HEK293T (cell line): ENCODE results near the gene CES2.

Experiments
- CTCF ChIA-PET: fragments of 350-600 bp; formaldehyde crosslinking; extraction: SDS; loops from one replicate; lab custom pipeline; 2021; ENCODE audit warnings: antibody characterized with exemption, inconsistent platforms; lab: Yijun Ruan, JAX
- POLR2A ChIA-PET: fragments of 350-600 bp; formaldehyde crosslinking; extraction: SDS; loops from one replicate; lab custom pipeline; 2020; ENCODE audit warnings: antibody characterized with exemption, inconsistent platforms; lab: Yijun Ruan, JAX
- DNase-seq: peaks from one replicate; pipeline ENCODE4 v3.0.0; 2012; ENCODE audit warnings: mixed read lengths; ENCODE audit errors: extremely low spot score
- ARNT ChIP-seq: fragments of 450-650 bp; IDR thresholded peaks from 2 replicates; pipeline ENCODE4 v1.6.1; 2017; ENCODE audit warnings: mild to moderate bottlenecking
- BHLHE40 ChIP-seq: fragments of 450-650 bp; IDR thresholded peaks from 2 replicates; pipeline ENCODE4 v1.6.1; 2016; ENCODE audit warnings: mild to moderate bottlenecking, moderate library complexity, borderline replicate concordance
- CTBP1 ChIP-seq: fragments of 450-650 bp; IDR thresholded peaks from 2 replicates; pipeline ENCODE4 v1.6.1; 2016; ENCODE audit warnings: borderline replicate concordance
- ELF4 ChIP-seq: fragments of 450-650 bp; IDR thresholded peaks from 2 replicates; pipeline ENCODE4 v1.6.1; 2017; ENCODE audit warnings: antibody characterized with exemption
- FOXA1 ChIP-seq: fragments of 450-650 bp; IDR thresholded peaks from 2 replicates; pipeline ENCODE4 v1.6.1; 2016; ENCODE audit warnings: mild to moderate bottlenecking
- FOXK2 ChIP-seq: fragments of 450-650 bp; IDR thresholded peaks from 2 replicates; pipeline ENCODE4 v1.6.1; 2016; ENCODE audit warnings: mild to moderate bottlenecking
- FOXM1 ChIP-seq: fragments of 450-650 bp; IDR thresholded peaks from 2 replicates; pipeline ENCODE4 v1.6.1; 2017; ENCODE audit warnings: mild to moderate bottlenecking, borderline replicate concordance
- HDGF ChIP-seq: fragments of 450-650 bp; IDR thresholded peaks from 2 replicates; pipeline ENCODE4 v1.6.1; 2017; ENCODE audit warnings: antibody characterized with exemption, borderline replicate concordance
- L3MBTL2 ChIP-seq: fragments of 450-650 bp; conservative IDR thresholded peaks from 2 replicates; pipeline ENCODE4 v1.6.1; 2016; ENCODE audit warnings: mild to moderate bottlenecking
- LEF1 ChIP-seq: fragments of 450-650 bp; IDR thresholded peaks from 2 replicates; pipeline ENCODE4 v1.6.1; 2017; ENCODE audit warnings: mild to moderate bottlenecking, borderline replicate concordance
- NFRKB ChIP-seq: fragments of 450-650 bp; IDR thresholded peaks from 2 replicates; pipeline ENCODE4 v1.6.1; 2016; ENCODE audit warnings: mild to moderate bottlenecking, moderate library complexity
- PKNOX1 ChIP-seq: fragments of 450-650 bp; IDR thresholded peaks from 2 replicates; pipeline ENCODE4 v1.6.1; 2016
- SP1 ChIP-seq: fragments of 450-650 bp; IDR thresholded peaks from 2 replicates; pipeline ENCODE4 v1.6.1; 2017
- SUZ12 ChIP-seq: fragments of 450-650 bp; IDR thresholded peaks from 2 replicates; pipeline ENCODE4 v1.6.1; 2016; ENCODE audit warnings: mild to moderate bottlenecking
- TARDBP ChIP-seq: fragments of 450-650 bp; IDR thresholded peaks from 2 replicates; pipeline ENCODE4 v1.6.1; 2016
- ZNF384 ChIP-seq: fragments of 450-650 bp; IDR thresholded peaks from 2 replicates; pipeline ENCODE4 v1.6.1; 2016

Gene CES2

DNA sequence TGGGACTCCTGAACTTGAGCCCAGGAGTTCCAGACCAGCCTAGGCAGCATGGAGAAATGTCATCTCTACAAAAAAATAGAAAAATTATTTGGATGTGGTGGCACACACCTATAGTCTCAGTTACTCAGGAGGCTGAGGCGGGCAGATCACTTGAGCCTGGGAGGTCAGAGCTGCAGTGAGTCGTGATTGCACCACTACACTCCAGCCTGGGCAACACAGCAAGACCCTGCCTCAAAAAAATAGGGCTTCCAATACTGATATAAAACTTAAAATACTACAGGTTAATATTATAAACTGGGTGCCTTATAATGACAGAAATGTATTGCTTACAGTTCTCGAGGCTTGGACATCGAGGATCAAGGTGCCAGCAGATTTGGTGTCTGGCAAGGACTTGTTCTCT lies 10.6 kb downstream of the CES2 start:
- no peak for DNase-seq
- ChIA-PET POLR2A (no interaction called here), CTCF (no interaction called here)
- TF ChIP-seq BHLHE40 = no peak
- TF ChIP-seq LEF1 = no peak
- TF ChIP-seq FOXM1 = no peak
- TF ChIP-seq ELF4 = no peak
- no peak for TF ChIP-seq CTBP1
- TF ChIP-seq FOXA1 = no peak
- TF ChIP-seq L3MBTL2 = no peak
- TF ChIP-seq ARNT = no peak
- no peak for TF ChIP-seq SUZ12
- no peak for TF ChIP-seq TARDBP
- no peak for TF ChIP-seq NFRKB
- no peak for TF ChIP-seq ZNF384
- no peak for TF ChIP-seq SP1
- no peak for TF ChIP-seq FOXK2
- no peak for TF ChIP-seq HDGF
- TF ChIP-seq PKNOX1 = no peak

DNA sequence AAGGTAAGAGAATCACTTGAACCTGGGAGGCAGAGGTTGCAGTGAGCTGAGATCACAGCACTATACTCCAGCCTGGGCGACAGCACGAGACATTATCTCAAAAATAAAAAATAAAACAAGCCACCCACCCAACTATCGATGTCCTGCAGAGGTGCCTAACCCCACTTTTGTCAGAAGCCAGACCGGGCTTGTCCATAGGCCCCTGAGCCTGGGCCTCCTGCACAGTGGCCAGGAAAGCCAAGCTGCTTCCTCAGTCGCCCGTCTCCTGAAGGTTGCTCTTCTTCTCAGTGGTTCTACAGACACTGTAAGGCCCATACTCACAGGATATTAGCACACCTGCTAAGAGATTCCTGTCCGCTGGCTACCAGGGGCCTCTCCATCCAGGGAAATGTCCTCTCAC lies 11.2 kb downstream of the CES2 start:
- ChIA-PET POLR2A (no interaction called here), CTCF (no interaction called here)
- no peak for DNase-seq

DNA sequence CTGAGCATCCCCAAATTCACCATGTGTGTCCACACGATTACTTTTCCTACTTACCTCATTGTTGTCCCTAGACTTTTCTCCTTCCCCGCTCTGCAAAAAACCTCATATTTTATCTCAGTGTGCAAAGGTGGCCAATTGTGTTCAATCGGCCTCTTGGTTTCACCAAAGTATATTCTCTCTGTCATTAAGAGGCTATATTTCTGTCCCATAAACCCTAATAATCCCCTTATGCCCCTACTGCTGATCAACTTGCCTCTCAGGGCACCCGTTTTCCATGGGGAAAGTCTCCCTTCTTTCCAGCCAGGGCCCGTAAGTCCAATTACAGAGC lies 11.6 kb downstream of the CES2 start:
- DNase-seq = no peak
- POLR2A ChIA-PET = no interaction called here
- TF ChIP-seq FOXM1 = no peak
- no peak for TF ChIP-seq ELF4
- TF ChIP-seq PKNOX1 = no peak
- TF ChIP-seq FOXA1 = no peak
- TF ChIP-seq ZNF384 = no peak
- TF ChIP-seq CTBP1 = no peak
- CTCF ChIA-PET = interaction anchor here (1.0 kb wide), 1 partner anchor 208 kb away, joined by 3 read pairs; no protein-coding TSS in a partner anchor

More for the DNA sequence above, 11.2 kb downstream of the CES2 start:
- TF ChIP-seq NFRKB = no peak
- TF ChIP-seq PKNOX1 = no peak
- no peak for TF ChIP-seq BHLHE40
- TF ChIP-seq HDGF = no peak
- no peak for TF ChIP-seq FOXM1
- TF ChIP-seq ZNF384 = no peak
- TF ChIP-seq ARNT = no peak
- TF ChIP-seq TARDBP = no peak
- no peak for TF ChIP-seq FOXK2
- no peak for TF ChIP-seq LEF1
- TF ChIP-seq L3MBTL2 = no peak
- no peak for TF ChIP-seq CTBP1
- no peak for TF ChIP-seq ELF4
- no peak for TF ChIP-seq FOXA1
- no peak for TF ChIP-seq SUZ12
- no peak for TF ChIP-seq SP1

DNA sequence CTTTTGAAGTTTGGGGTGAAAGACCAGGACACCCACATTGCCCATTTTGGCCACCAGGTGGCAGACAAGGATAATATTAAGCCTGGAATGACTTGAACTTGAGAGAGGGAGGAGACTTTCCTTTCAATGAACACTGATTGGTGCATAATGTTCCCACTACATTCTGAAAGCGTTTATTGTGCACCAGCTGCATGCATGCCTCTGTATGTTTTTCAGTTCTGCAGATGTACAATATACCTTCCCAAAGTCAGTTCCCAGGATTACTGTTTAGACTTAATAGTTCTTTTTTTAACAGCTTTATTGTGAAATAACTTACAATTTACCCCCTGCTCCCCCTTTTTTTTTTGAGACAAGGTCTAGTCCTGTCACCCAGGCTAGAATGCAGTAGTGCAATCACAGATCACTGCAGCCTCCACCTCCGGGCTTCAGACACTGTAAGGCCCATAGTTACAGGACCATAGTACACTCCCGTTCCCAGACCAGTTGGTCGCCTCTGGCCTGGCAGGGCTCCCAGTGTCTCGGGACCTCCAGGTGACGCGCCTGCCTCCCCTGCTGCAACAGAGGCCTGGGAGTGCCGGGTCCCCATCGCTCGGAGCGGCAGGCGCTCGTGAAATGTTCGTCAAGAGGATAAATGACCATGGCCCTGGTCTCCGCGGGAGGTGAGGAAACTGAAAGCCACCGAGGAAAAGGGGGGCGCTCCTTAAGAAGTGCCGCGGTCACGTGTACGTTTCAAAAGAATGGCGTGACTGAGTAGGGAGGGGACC lies 12.2 kb downstream of the CES2 start:
- ChIA-PET CTCF (interaction anchor here (1.0 kb wide), 1 partner anchor 207 kb away, joined by 3 read pairs; no protein-coding TSS in a partner anchor), POLR2A (interaction anchor here (0.5 to 0.6 kb wide), 2 partner anchors 11 to 51 kb away, joined by 3 to 4 read pairs; no protein-coding TSS in a partner anchor)
- peak; percentile 75 for DNase-seq
- TF ChIP-seq HDGF (no peak), LEF1 (no peak), SP1 (no peak), FOXA1 (no peak), CTBP1 (no peak), L3MBTL2 (no peak), ZNF384 (no peak), FOXK2 (no peak), NFRKB (no peak), ELF4 (no peak), BHLHE40 (no peak), TARDBP (no peak), ARNT (no peak), FOXM1 (no peak), SUZ12 (no peak), PKNOX1 (no peak)

GRCh38 chr16:66948134-66948836 lies 13.0 kb downstream of the CES2 start:
- no peak for TF ChIP-seq NFRKB
- no peak for TF ChIP-seq SUZ12
- CTCF ChIA-PET = interaction anchor here (0.6 kb wide), 1 partner anchor 1125 kb away, joined by 4 read pairs; no protein-coding TSS in a partner anchor
- POLR2A ChIA-PET = interaction anchor here (0.6 kb wide), 1 partner anchor 10 kb away, joined by 4 read pairs; no protein-coding TSS in a partner anchor
- DNase-seq = no peak
